Mucosa of descending colon (tissue), 3 donors: ENCODE data around the gene TDRD12. TPM values are rescaled to one million over a fixed set of nuclear protein-coding genes. Genes with fewer than 3 reads are reported as not detected.

Source experiments
- ATAC-seq: fragments of 200-7000 bp; cut with Tn5 transposase; one replicate; pipeline ENCODE4 v1.9.1; 2020; ENCODE audit warnings: mild to moderate bottlenecking, moderate library complexity
- DNase-seq, 3 donors: peaks; one replicate each; pipeline ENCODE4 v3.0.0-alpha.2; 2020
- H3K36me3 ChIP-seq: fragments of 200-600 bp; one replicate; pipeline ENCODE4 v1.8.0; 2021; ENCODE audit warnings: low read depth, mild to moderate bottlenecking
- H3K4me1 ChIP-seq: fragments of 200-600 bp; one replicate; pipeline ENCODE4 v1.8.0; 2021; ENCODE audit warnings: low read depth, mild to moderate bottlenecking
- H3K4me3 ChIP-seq: fragments of 200-600 bp; one replicate; pipeline ENCODE4 v1.8.0; 2021; ENCODE audit warnings: mild to moderate bottlenecking
- H3K9me3 ChIP-seq: fragments of 200-600 bp; one replicate; pipeline ENCODE4 v1.8.0; 2021; ENCODE audit warnings: mild to moderate bottlenecking
- CTCF ChIP-seq: fragments of 200-600 bp; IDR thresholded peaks from one replicate; pipeline ENCODE4 v1.8.0; 2022; ENCODE audit warnings: antibody characterized with exemption, mild to moderate bottlenecking
- intact Hi-C, 2 donors: fragments of 100-400 bp; cut with DNase I in 1 of 2; cut with micrococcal nuclease in 1 of 2; formaldehyde crosslinking; loops; one replicate each; pipeline versions ENCODE4 v1.11.0 to v1.11.1; 2022; cut with DNase I, micrococcal nuclease
- total RNA-seq, 3 donors: library from RNA; stranded (reverse); fragmentation: NEBNext Ultra II Directional in 2 of 3; extraction: Animal tissue kit (Norgen Biotek cat#: 25700) in 2 of 3; gene quantifications; one replicate each; pipeline versions ENCODE4 v1.2.1 to v1.2.4, GENCODE V29; 2021 to 2023
- donor health status: DM: no; HTN: no; CAD: no; lungs with moderate emphysema.
- donor health status: DM: no; HTN: no; CAD: no.
- donor health status: DM: no; HTN: yes; CAD: no.

TDRD12 gene
- total RNA-seq, 3 donors from 2014 or later, result 0.31 to 0.47 TPM; not detected in 1

- no peaks in the 10 kb centered on the region for H3K9me3 ChIP-seq
- intact Hi-C loops, result no loop called here
- H3K36me3 ChIP-seq, result no peaks in the 10 kb centered on the region
- no peak for ATAC-seq
- DNase-seq, result no peak
- no peak overlapping the region for H3K4me3 ChIP-seq
- no peak for TF ChIP-seq CTCF
- H3K4me1 ChIP-seq, result peaks cover 20% of the 10 kb centered on the region
Measured at GRCh38 chr19:32677657-32678056, 41.9 kb upstream of the TDRD12 start.

- Histone ChIP-seq H3K4me1 (peaks cover 10% of the 10 kb centered on the region), H3K9me3 (no peaks in the 10 kb centered on the region), H3K4me3 (no peak overlapping the region), H3K36me3 (no peaks in the 10 kb centered on the region)
- no peak for TF ChIP-seq CTCF
- intact Hi-C loops, result no loop called here
- ATAC-seq, result no peak
- DNase-seq, result no peak
Measured at GRCh38 chr19:32680986-32681385, 38.6 kb upstream of the TDRD12 start.

- intact Hi-C loops, result no loop called here
- DNase-seq (no peak), ATAC-seq (peak; percentile 39)
- no peaks in the 10 kb centered on the region for H3K9me3 ChIP-seq
- no peaks in the 10 kb centered on the region for H3K4me1 ChIP-seq
- TF ChIP-seq CTCF, result no peak
- no peaks in the 10 kb centered on the region for H3K36me3 ChIP-seq
- H3K4me3 ChIP-seq, result no peak overlapping the region
Measured at GRCh38 chr19:32682317-32682716, 37.2 kb upstream of the TDRD12 start.

- TF ChIP-seq CTCF, result no peak
- ATAC-seq (no peak), DNase-seq (no peak)
- H3K36me3 ChIP-seq, result no peaks in the 10 kb centered on the region
- intact Hi-C loops, result no loop called here
- H3K4me1 ChIP-seq, result peaks cover 11% of the 10 kb centered on the region
- no peaks in the 10 kb centered on the region for H3K9me3 ChIP-seq
- no peak overlapping the region for H3K4me3 ChIP-seq
Measured at GRCh38 chr19:32686847-32687475, 32.6 kb upstream of the TDRD12 start.

GRCh38 chr19:32687681-32688080, 31.9 kb upstream of the TDRD12 start:
- DNase-seq (no peak), ATAC-seq (no peak)
- no peak for TF ChIP-seq CTCF
- Histone ChIP-seq H3K4me3 (no peak overlapping the region), H3K4me1 (peaks cover 12% of the 10 kb centered on the region), H3K36me3 (no peaks in the 10 kb centered on the region), H3K9me3 (no peaks in the 10 kb centered on the region)
- intact Hi-C loops, result no loop called here

- Histone ChIP-seq H3K4me3 (no peak overlapping the region), H3K36me3 (no peaks in the 10 kb centered on the region), H3K4me1 (peaks cover 18% of the 10 kb centered on the region), H3K9me3 (no peaks in the 10 kb centered on the region)
- intact Hi-C loops, result no loop called here
- no peak for TF ChIP-seq CTCF
- no peak for ATAC-seq
- DNase-seq, result no peak
Measured at GRCh38 chr19:32688311-32688710, 31.3 kb upstream of the TDRD12 start.
